Stimulated activated CD4-positive, alpha-beta T cell treated with anti-CD3 and anti-CD28 coated beads, Interleukin-4, amount 100 ng/mL, for 48 hours (primary cell): ENCODE data around the gene ROR1.
"Not testable (repeated sequence)": the region's sequence is repeated elsewhere in the genome, so short reads cannot be mapped to it uniquely, and the experiment has no call there.

Experiments
- DNase-seq, 2 donors: peaks; one replicate each; pipeline ENCODE4 v3.0.0-alpha.2; 2020; ENCODE audit warnings: low read depth in 2 of 2

The ROR1 gene

GRCh38 chr1:63822540-63822939 lies 48.7 kb downstream of the ROR1 start:
- DNase-seq: no peak

GRCh38 chr1:63824451-63824850 lies 50.6 kb downstream of the ROR1 start:
- DNase-seq: no peak

DNA sequence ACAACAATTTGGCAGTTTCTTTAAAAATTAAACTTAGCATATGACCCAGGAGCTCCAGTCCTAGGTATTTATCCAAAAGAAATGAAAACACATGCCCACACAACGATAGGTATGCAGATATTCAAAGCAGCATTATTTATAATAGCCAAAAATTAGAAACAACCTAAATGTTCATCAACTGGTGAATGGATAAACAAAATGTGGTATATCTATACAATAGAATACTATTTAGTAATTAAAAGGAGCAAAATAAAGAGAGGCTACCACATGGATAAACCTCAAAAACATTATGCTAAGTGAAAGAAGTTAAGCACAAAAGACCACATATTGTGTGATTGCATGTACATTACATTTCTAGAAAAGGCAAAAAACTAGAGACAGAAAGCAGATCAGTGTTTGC lies 51.3 kb downstream of the ROR1 start:
- DNase-seq: no peak

DNA sequence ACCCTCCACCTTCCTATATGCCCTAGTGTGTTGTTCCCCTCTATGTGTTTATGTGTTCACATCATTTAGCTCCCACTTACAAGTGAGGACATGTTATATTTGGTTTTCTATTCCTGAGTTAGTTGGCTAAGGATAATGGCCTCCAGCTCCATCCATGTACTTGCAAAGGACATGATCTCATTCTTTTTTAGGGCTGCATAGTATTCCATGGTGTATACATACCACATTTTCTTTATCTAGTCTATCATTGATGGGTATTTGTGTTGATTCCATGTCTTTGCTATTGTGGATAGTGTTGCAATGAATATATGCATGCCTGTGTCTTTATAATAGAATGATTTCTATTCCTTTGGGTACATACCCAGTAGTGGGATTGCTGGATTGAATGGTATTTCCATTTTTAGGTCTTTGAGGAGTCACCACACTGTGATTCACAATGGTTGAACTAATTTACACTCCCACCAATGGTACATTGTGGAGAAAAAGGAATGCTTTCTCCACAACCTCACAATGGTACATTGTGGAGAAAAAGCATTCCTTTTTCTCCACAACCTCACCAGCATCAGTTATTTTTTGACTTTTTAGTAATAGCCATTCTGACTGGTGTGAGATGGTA lies 52.5 kb downstream of the ROR1 start:
- DNase-seq: not testable (repeated sequence)

- DNase-seq: no peak
These were observed 53.8 kb downstream of the ROR1 start for GRCh38 chr1:63827411-63828321.

- DNase-seq: no peak
These were observed 54.7 kb downstream of the ROR1 start for GRCh38 chr1:63828322-63829044.

- no peak for DNase-seq
These were observed 55.8 kb downstream of the ROR1 start for GRCh38 chr1:63829349-63830327.

DNA sequence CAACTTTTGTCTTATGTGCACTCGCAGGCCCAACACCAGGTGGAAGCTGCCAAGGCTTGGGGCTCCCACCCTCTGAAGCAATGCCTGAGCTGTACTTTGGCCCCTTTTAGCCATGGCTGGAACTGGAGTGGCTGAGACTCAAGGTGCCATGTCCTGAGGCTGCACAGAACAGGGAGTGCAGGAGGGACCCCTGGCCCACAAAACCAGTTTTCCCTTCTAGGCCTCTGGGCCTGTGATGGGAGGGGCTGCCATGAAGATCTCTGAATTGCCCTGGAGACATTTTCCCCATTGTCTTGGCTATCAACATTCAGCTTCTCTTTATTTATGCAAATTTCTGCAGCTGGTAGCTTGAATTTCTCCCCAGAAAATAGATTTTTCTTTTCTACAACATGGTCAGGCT lies 57.6 kb downstream of the ROR1 start:
- DNase-seq: no peak

- DNase-seq: no peak
These were observed 59.7 kb downstream of the ROR1 start for GRCh38 chr1:63833363-63834119.

- no peak for DNase-seq
These were observed 61.3 kb downstream of the ROR1 start for GRCh38 chr1:63835128-63835527.

DNA sequence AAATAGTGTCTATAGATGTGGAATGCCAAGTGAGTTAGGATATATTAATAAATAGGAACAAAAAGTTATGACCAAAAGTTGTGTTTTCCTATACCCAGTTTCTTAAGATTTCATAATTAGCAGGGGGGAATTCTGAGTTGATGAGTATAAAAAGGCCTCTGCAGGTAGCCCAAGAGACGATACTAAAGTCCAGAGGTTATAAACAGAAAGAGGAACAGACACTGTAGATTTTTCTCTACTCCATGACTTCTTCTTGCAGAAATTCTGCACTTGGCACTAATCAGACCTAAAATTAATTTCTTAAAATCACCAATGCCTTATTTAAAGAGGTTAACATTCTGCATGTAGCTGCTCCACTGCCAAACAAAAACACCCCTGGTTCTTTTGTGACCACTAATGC lies 62.6 kb downstream of the ROR1 start:
- no peak for DNase-seq

GRCh38 chr1:63836830-63837229 lies 63.0 kb downstream of the ROR1 start:
- DNase-seq: no peak

- no peak for DNase-seq
These were observed 69.2 kb downstream of the ROR1 start for GRCh38 chr1:63843010-63843409.

GRCh38 chr1:63843884-63844283 lies 70.1 kb downstream of the ROR1 start:
- DNase-seq: no peak

DNA sequence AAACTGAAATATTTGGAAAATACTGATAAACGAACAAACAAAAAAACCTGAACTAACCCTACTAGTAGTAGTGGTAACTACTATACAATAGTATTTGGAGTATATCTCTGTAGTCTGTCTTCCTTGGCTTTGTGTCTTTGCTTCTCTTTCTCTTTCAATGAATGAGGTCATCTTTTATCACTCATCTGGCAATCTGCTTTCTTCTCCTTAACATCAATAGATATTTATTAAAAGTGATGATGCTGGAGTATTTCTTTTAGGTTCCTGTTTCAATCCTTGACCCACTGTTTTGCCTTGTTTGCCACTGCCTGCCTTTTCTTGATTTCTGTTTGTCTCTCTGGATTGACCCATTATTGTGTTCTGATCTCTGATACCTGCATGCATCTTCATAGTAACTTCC lies 71.5 kb downstream of the ROR1 start:
- DNase-seq: no peak

DNA sequence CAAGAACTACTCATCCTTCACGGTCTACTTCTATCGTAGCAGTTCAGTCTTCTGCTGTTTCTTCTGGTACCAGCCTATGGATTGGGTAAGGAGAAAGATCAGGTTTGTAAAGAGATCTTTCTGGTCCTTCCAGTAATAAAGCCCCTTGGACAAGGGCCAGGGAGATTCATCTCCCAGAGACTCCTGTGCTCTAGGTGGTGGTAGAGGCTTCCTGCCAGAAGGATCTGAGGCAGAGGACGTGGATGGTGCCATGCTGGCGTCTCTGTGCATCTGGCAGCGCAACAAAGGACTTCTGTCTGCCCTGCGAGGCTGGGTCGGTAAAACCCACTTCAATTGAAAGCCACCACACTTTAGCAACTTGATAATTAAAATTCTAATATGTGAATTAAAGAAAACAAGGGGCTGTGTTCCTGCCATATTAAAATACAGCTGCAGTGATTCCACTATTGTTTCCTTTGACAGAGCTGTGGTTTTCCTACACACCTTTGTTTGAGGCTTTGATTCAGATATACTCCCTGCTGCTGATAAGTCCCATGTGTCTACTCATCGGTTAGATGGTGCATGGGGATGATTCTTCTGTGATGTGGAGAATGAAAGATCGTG lies 73.6 kb downstream of the ROR1 start:
- DNase-seq: no peak

DNA sequence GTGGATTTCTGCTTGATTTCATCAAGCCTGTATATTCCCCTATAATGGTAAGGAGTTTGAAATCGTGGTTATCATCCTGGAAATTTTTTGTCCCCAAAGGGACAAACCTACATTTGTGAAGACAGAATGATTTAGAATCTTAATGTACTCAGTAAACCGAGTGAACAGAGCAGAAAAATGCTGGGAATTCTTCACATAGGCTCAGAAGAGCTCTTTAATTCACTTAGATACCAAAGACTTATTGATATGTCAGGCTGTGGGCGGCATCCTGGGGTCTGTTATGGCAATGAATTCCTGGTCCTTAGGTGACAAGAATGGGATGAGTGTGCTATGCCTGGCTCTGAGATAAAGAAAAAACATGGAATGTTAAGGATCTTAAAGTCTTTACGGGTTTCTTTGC lies 74.9 kb downstream of the ROR1 start:
- DNase-seq: no peak

- DNase-seq: no peak
These were observed 75.3 kb downstream of the ROR1 start for GRCh38 chr1:63849149-63849548.

- DNase-seq: no peak
These were observed 80.3 kb downstream of the ROR1 start for GRCh38 chr1:63854091-63854490.

DNA sequence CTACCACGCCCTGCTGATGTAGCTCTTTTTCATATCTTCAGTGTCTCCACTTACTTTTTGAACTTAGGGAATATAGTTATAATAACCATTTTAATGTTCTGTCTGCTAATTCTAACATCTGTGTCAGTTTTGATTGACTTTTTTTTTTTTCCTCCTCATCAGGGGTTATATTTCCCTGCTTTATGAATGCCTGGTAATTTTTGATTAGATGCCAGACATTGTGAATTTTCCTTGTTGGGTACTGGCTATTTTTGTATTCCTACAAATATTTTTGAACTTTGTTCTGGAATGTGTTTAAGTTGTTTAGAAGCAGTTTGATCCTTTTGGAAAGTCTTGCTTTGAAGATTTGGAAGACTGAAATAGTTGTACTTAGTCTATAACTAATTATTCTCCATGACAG lies 82.1 kb downstream of the ROR1 start:
- DNase-seq: no peak
